HG03025 (cell line): ENCODE measurements around the gene SLC9A8.

ENCODE experiments used
- ATAC-seq: cut with Tn5 transposase; IDR thresholded peaks from one replicate; pipeline ENCODE4 v1.9.1; 2021; ENCODE audit warnings: mild to moderate bottlenecking, moderate library complexity; ENCODE audit not compliant: unreplicated experiment, low FRiP score

SLC9A8 gene

DNA sequence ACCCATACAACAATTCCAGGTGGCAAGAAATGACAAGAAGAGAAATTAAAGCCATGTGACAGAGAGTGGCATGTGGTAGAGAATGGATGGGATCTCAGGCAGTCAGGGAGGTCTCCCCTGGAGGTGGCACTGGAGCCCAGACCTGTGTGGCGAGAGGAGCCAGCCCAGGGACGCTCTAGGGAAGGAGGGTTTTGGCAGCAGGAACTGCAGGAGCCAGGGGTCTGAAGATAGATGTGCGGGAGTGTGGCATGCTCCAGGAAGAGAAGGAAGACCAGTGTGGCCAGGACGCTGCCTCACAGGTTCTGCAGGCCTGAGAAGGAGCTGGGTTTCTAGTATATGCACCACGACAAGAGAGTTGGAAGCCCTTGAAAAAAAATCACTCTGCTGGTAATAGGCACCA, 57.6 kb downstream of the SLC9A8 start:
- ATAC-seq: no peak

DNA sequence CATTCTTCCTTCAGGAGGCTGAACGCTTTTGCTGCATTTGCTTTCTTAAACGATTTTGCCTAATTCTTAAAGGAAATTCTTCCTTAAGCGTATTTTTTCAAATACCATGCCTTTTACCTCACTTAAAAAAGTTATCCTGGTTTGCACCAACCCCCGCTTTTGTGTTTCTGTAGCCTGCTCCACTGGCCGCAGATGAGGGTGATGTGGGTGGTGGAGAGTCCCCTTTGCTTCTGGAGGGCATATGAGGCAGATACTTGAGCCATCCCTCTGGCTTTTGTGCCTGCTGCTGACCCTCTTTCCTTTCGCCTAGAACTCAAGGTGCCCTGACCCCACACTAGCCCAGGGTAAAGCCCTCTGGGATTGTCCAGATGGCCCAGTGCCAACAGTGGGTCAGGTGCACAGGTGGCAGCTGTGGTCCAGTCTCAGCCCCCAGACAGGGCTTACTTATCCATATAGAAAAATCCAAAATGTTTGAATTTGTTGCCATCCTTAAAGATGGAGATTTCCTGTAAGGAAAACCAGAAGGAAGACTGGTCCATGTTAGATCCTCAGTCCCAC, 58.8 kb downstream of the SLC9A8 start:
- ATAC-seq: no peak

- no peak for ATAC-seq
These were observed 59.4 kb downstream of the SLC9A8 start for GRCh38 chr20:49872056-49872455.

DNA sequence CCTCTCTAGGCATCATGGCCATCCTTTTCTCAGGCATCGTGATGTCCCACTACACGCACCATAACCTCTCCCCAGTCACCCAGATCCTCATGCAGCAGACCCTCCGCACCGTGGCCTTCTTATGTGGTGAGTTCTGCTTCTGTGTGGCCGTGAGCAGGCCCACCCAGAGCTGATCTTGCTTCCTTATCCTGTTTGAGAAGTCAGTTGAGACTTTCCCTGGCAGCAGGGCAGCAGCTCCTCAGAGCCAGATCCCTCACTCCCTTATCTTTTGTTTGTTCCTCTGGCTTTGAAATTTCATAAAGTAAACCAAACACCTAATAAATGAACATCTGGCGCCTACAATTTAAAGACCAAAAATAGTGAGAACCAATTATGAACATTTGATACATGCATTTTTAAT, 62.1 kb downstream of the SLC9A8 start:
- no peak for ATAC-seq

DNA sequence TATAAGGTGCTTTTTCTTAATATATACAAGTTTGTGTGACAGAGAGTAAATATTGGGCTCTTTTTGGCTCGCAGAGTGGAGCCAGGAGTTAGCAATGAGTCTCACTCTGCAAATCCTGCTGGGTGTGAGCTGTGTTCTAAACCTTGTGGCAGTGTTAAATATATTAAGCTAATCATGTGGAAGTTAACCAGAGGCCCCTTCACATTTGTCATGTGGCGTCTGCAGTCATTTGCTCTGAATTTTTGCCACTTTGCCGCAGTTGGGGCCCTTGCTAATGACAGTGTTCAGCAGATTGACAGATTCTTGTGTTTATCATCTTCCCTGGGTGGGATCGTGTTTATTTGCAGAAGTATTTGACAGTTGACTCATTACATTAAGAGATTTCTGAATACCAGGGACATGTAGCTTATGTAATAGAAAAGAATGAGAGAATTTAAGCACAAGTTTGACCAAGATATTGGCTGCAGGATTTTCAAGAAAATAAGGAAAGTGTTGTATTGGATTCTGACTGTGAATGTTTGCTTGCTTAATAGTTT, 64.8 kb downstream of the SLC9A8 start:
- ATAC-seq: no peak

DNA sequence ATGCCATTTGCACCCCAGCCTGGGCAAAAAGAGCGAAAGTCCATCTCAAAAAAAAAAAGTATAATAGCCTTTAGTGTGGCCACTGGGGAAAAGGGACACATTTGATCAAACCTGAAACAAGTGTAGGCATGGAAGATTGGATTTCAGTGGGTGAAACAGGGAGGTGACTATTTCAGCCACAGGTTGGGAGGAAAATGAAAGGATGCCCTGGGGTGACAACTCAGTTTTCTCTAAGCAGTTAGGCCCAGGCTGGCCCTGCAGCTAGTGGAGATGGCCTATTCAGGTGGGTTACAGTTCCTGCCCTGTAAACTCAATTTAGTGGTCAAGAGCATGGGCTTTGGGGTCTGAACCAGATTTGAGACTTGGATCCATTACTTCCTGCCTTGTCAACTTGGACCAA, 66.3 kb downstream of the SLC9A8 start:
- ATAC-seq: no peak

DNA sequence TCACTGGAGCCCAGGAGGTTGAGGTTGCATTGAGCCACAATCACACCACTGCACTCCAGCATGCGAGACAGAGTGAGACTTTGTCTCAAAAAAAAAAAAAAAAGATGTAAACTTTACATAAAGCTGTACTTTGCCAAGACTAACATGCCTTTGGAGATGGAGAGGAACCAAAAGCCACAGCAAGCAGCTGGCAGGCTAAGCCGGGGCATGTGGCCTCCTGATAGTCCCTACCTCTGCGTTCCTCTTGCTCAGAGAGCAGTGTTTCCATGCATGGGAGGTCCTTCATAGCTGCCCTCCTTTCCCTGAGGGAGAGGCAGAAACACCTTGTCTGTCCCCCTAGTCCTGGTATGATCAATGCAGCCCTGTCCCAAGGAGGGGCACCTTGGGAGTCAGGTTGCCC, 67.5 kb downstream of the SLC9A8 start:
- no peak for ATAC-seq

DNA sequence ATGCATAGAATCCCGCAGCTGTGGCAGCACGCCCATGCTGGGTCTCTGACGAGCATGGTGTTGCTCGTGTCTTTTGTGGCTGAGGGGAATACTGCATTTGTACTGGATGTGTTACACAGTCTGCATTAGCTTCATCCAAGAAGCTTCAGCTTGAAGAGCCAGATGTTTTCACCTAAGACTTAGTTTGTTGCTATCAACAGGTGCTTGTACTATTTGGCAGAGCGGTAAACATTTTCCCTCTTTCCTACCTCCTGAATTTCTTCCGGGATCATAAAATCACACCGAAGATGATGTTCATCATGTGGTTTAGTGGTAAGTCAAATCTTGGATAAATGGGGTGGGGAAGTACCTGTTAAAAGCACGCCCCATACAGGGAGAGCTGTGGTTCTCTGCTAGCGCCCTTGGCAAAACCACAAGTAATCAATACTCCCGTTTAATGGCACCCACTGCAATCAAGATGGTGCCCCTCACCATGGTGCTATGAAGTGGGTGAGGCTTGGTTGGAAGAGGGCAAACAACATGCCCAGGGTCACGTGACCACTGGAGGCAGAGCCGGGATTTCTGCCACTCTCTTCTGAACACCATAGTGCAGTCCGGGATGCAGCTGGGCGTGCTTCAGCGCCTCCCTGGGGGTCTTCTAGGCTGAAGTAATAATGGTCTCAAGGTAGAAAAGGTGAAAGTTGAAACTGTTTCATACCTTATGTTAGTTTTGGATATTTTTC, 68.3 kb downstream of the SLC9A8 start:
- ATAC-seq: no peak

DNA sequence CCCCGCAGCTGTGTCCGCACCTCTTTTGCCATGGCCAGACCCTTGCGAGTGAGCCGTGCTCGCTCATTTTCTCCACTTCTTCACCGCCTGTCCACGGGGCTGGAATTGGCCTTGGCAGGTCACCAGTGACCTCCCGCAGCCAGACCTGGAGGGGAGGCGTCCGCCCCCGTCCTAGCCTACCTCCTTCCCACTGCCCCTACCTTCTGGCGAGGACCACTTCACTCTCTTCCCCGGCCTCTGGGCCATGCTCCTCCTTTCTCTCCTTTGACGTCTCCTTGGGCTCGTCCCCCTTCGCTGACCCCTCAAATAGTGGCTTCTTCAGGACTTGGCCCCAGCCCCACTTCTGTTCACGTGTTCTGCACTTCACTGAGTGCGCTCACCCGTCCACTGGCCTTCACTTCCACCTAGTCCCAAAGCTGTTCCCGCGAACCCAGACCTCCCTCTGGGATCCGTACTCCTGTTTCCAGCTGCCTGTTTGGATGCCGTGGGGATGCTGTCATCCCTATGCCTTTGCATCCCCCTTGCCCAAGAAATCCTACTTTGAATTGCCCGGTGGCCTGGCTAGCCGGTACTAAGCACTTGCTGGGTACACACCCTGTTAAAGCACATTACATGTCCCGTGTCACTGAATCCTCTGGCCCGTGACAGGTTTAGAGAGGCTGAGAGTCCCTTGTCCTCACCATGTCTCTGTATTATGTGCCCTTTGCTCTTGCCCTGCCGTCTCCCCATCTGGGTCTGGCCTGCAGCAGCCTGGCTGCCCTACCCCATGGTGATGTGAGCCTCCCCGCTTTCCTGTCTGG, 69.7 kb downstream of the SLC9A8 start:
- ATAC-seq: no peak

- no peak for ATAC-seq
These were observed 70.7 kb downstream of the SLC9A8 start for GRCh38 chr20:49883246-49883802.

DNA sequence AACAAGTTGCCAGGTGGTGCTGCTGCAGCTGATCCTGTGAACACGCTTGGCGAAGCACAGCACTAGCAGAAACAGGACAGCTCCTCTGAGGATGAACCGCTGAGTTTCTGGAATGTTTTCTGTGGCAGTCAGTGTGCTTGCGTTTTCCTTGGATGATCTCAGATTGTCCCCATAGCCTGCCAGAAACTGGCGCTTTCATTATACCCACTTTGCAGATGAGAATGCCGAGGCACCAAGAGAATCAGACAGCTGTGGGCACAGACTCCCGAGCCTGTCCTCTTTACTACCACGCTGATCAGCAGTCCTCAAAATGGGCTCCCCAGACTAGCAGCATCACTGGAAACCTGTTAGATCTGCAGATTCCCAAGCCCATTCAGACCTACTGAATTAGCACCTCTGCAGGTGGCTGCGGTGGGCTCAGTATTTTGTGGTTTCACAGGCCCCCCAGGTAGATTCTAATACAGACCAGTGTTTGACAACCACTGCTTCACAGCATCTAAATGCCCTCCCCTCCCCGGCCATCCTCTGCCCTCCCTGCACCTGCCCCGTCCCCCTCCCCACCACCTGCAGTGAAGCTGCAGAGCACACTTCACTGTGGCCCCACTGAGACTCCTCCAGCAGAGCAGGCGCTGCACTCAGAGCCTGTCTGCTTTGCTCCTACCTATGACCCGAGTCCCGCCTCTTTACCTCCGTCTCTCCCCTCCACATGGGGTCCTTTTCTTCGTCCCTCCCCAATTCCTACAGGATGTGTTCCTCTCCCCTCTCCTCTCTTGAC, 73.1 kb downstream of the SLC9A8 start:
- no peak for ATAC-seq

DNA sequence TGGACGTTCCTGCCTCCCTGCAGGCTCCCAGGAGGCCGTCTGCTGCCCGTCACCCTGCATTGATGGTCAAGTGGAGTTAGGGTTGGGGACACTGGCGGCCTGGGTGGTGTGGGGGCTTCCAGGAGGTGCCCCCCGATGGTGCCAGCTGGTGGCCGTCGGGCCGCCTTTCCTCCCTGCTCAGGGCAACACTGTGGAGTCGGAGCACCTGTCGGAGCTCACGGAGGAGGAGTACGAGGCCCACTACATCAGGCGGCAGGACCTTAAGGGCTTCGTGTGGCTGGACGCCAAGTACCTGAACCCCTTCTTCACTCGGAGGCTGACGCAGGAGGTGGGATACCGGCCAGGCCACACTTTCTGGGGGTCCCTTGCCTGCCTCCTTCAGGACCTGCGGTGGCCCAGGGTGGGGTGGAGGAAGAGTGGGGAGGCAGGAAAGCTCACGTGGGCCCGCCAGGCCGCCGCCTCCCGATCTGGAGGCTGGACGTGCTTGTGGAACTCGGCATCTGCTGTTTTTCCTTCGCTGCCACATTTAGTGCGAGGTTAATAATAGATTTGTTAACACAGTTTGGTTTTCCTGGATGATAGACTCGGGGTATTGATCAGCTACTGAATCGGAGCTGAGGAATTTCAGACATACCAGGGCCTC, 74.1 kb downstream of the SLC9A8 start:
- ATAC-seq: no peak

GRCh38 chr20:49887251-49888211, 74.9 kb downstream of the SLC9A8 start:
- ATAC-seq: no peak

GRCh38 chr20:49888212-49889000, 75.8 kb downstream of the SLC9A8 start:
- ATAC-seq: no peak

DNA sequence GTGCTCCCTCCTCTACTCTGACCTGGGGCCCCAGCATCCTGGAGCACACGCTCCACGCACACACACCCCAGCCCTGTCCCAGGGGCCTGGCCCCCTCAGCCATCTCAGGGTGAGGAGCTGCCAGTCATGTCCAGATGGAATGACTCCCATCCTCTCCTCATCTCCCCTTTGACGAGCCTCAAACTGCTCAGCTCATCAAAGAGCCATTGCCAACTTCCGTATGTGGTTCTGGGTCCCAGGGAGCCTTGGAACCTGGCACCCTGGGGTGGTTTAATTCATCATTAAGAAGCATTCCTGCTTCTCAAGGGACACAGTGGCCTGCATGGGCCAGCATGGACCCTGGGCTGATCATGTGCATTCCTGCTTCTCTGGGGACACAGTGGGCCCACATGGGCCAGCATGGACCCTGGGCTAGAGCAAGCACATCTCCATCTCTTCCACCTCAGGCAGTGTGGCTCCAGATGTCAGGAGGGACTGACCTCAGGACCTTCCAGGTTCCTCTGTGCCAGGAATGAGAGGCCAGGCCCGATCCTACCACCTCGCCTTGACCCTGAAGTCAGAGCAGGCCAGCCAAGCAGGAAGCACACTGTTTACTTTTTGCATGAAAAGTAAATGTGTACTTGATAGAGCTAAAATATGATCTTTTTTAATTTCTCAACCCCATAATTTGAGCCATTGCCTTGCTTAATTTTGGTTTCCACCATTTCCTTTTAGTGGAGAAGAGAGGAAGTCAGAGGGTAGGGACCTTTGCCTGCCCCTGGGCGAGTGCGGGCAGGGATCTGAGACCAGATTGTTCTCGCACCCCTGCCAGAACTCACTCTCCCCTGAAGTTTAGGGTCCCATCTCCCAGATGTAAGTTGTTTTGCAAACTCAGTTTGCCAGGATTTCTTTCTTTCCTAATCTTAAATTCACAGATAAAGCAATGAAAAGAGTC, 76.6 kb downstream of the SLC9A8 start:
- no peak for ATAC-seq

- ATAC-seq: no peak
These were observed 77.3 kb downstream of the SLC9A8 start for GRCh38 chr20:49889935-49890333.
